GM19240 (cell line): Measurements from ENCODE around the gene CHPF2.

Experiments used
- DNase-seq: peaks from one replicate; pipeline ENCODE4 v3.0.0; 2011; ENCODE audit warnings: low spot score; ENCODE audit not compliant: insufficient read length

CHPF2 gene

GRCh38 chr7:151260471-151260870, 28.2 kb downstream of the CHPF2 start:
- DNase-seq: no peak

GRCh38 chr7:151260883-151261282, 28.6 kb downstream of the CHPF2 start:
- no peak for DNase-seq

GRCh38 chr7:151261529-151261928, 29.2 kb downstream of the CHPF2 start:
- DNase-seq: no peak

GRCh38 chr7:151264615-151265014, 32.3 kb downstream of the CHPF2 start:
- no peak for DNase-seq

- DNase-seq: no peak
Observed at GRCh38 chr7:151265351-151265931, 33.2 kb downstream of the CHPF2 start.

GRCh38 chr7:151269511-151269910, 37.2 kb downstream of the CHPF2 start:
- DNase-seq: no peak

- no peak for DNase-seq
Observed at GRCh38 chr7:151271699-151272355, 39.5 kb downstream of the CHPF2 start.

- no peak for DNase-seq
Observed at GRCh38 chr7:151272405-151272804, 40.1 kb downstream of the CHPF2 start.

GRCh38 chr7:151272877-151273276, 40.6 kb downstream of the CHPF2 start:
- no peak for DNase-seq

- no peak for DNase-seq
Observed at GRCh38 chr7:151273651-151274390, 41.5 kb downstream of the CHPF2 start.

GRCh38 chr7:151274396-151274795, 42.1 kb downstream of the CHPF2 start:
- DNase-seq: no peak

GRCh38 chr7:151274936-151275812, 42.9 kb downstream of the CHPF2 start:
- no peak for DNase-seq

- DNase-seq: no peak
Observed at GRCh38 chr7:151275813-151276577, 43.7 kb downstream of the CHPF2 start.

- DNase-seq: no peak
Observed at GRCh38 chr7:151276666-151277590, 44.6 kb downstream of the CHPF2 start.

GRCh38 chr7:151277631-151278030, 45.3 kb downstream of the CHPF2 start:
- DNase-seq: no peak

GRCh38 chr7:151278949-151279348, 46.7 kb downstream of the CHPF2 start:
- DNase-seq: no peak

GRCh38 chr7:151279868-151280267, 47.6 kb downstream of the CHPF2 start:
- no peak for DNase-seq

- no peak for DNase-seq
Observed at GRCh38 chr7:151280388-151281019, 48.2 kb downstream of the CHPF2 start.

- DNase-seq: no peak
Observed at GRCh38 chr7:151281686-151282085, 49.4 kb downstream of the CHPF2 start.
